Naive thymus-derived CD4-positive, alpha-beta T cell (primary cell): Measurements from ENCODE around the gene GLS. TPM values are rescaled to one million over a fixed set of nuclear protein-coding genes. Genes with fewer than 3 reads are reported as not detected.
A peak's percentile ranks its signal among the peaks of the same experiment; 100 is the strongest.

Experiments
- ATAC-seq: fragments of 150-1000 bp; cut with Tn5 transposase; 2 replicates; pipeline ENCODE4 v1.10.0; 2021; ENCODE audit warnings: mild to moderate bottlenecking, moderate library complexity
- CTCF ChIA-PET: fragments of 350-600 bp; sonication (Branson Sonifier 250); formaldehyde crosslinking; loops from one replicate; lab custom pipeline; 2021; ENCODE audit warnings: antibody characterized with exemption; lab: Charles Lee
- POLR2A ChIA-PET: fragments of 350-600 bp; sonication (Branson Sonifier 250); formaldehyde crosslinking; loops from one replicate; lab custom pipeline; 2021; ENCODE audit warnings: antibody characterized with exemption, inconsistent platforms; lab: Charles Lee
- DNase-seq, 9 donors: peaks; one replicate each; pipeline versions ENCODE4 v3.0.0 to v3.0.0-alpha.2; 2020 to 2022; ENCODE audit warnings: mixed read lengths in 1 of 9
- H3K27ac ChIP-seq: one replicate; pipeline ENCODE4 v1.7.0; 2013; ENCODE audit warnings: mild to moderate bottlenecking, low read depth, low read length, moderate library complexity
- H3K27me3 ChIP-seq, 2 donors: one replicate each; pipeline ENCODE4 v1.7.0; 2013; ENCODE audit warnings: low read length in 2 of 2, mild to moderate bottlenecking in 2 of 2, moderate library complexity in 2 of 2; ENCODE audit not compliant: control insufficient read depth in 2 of 2, insufficient read depth in 2 of 2
- H3K36me3 ChIP-seq, 3 experiments: 1 replicate in 2 of 3; 2 replicates in 1 of 3; pipeline ENCODE4 v1.7.0; 2013; ENCODE audit warnings: low read length in 3 of 3, mild to moderate bottlenecking in 3 of 3, moderate library complexity in 1 of 3; ENCODE audit not compliant: insufficient read depth in 3 of 3, control insufficient read depth in 2 of 3
- H3K4me1 ChIP-seq, 2 donors: one replicate each; pipeline ENCODE4 v1.7.0; 2013; ENCODE audit warnings: low read length in 2 of 2, mild to moderate bottlenecking in 2 of 2, moderate library complexity in 1 of 2; ENCODE audit not compliant: control insufficient read depth in 2 of 2, insufficient read depth in 2 of 2
- H3K4me3 ChIP-seq: 2 replicates; pipeline ENCODE4 v1.7.0; 2013; ENCODE audit warnings: mild to moderate bottlenecking, low read length
- H3K9me3 ChIP-seq, 3 experiments: 1 replicate in 2 of 3; 2 replicates in 1 of 3; pipeline ENCODE4 v1.7.0; 2013; ENCODE audit warnings: low read length in 3 of 3; ENCODE audit not compliant: control insufficient read depth in 2 of 3
- H3K27ac Mint-ChIP-seq, 9 donors: one replicate each; pipeline ENCODE4 v1.8.0; 2020 to 2022; ENCODE audit warnings: mixed read lengths in 9 of 9, mild to moderate bottlenecking in 8 of 9, moderate library complexity in 5 of 9, inconsistent platforms in 2 of 9
- H3K27me3 Mint-ChIP-seq, 5 donors: one replicate each; pipeline ENCODE4 v1.8.0; 2021 to 2022; ENCODE audit warnings: mixed read lengths in 5 of 5, mild to moderate bottlenecking in 1 of 5
- H3K36me3 Mint-ChIP-seq, 5 donors: one replicate each; pipeline ENCODE4 v1.8.0; 2020 to 2022; ENCODE audit warnings: mixed read lengths in 5 of 5, mild to moderate bottlenecking in 3 of 5, inconsistent platforms in 1 of 5
- H3K4me1 Mint-ChIP-seq, 7 donors: one replicate each; pipeline ENCODE4 v1.8.0; 2020 to 2022; ENCODE audit warnings: mixed read lengths in 7 of 7, mild to moderate bottlenecking in 3 of 7, inconsistent platforms in 1 of 7
- H3K4me3 Mint-ChIP-seq, 10 donors: one replicate each; pipeline ENCODE4 v1.8.0; 2020 to 2022; ENCODE audit warnings: mild to moderate bottlenecking in 10 of 10, mixed read lengths in 10 of 10, moderate library complexity in 6 of 10, inconsistent platforms in 2 of 10
- H3K9me3 Mint-ChIP-seq, 11 donors: one replicate each; pipeline ENCODE4 v1.8.0; 2020 to 2022; ENCODE audit warnings: mixed read lengths in 11 of 11, mild to moderate bottlenecking in 4 of 11, inconsistent platforms in 1 of 11, moderate library complexity in 1 of 11
- intact Hi-C, 2 donors: fragments of 100-400 bp; cut with micrococcal nuclease; formaldehyde crosslinking; loops; one replicate each; pipeline ENCODE4 v1.15.1; 2023
- polyA plus RNA-seq, 2 donors: library from polyadenylated mRNA; unstranded; fragments of 300-500 nt; fragmentation: Illumina TruSeq; gene quantifications; one replicate each; pipeline ENCODE4 v1.2.3, GENCODE V29; 2021
- total RNA-seq, 6 experiments: library from RNA in 5 of 6; stranded (reverse) in 5 of 6; gene quantifications; 1 replicate in 5 of 6; 2 replicates in 1 of 6; pipeline ENCODE4 v1.2.3 and lab custom pipeline; 2021 to 2026

GLS gene
- total and polyA plus RNA-seq, 7 experiments from 2014 or later: 34.6 to 234 (median 189) TPM

- Histone ChIP-seq H3K9me3 (no peaks in the 10 kb centered on the region), H3K4me1 (peaks cover 8% of the 10 kb centered on the region in 2 donors), H3K27ac (peak overlapping the region; percentile 27), H3K27me3 (no peaks in the 10 kb centered on the region), H3K4me3 (no peak overlapping the region), H3K36me3 (peaks cover 63 to 98% (median 65%) of the 10 kb centered on the region in 3 experiments)
- Mint-ChIP-seq H3K4me3 (peak overlapping the region in 1 of 10 donors; percentile 17), H3K27ac (peak overlapping the region; percentile 52 to 92 (median 81)), H3K36me3 (peaks cover 38 to 87% (median 73%) of the 10 kb centered on the region in 5 donors), H3K4me1 (peaks cover 28 to 82% (median 56%) of the 10 kb centered on the region in 7 donors), H3K9me3 (no peaks in the 10 kb centered on the region), H3K27me3 (no peaks in the 10 kb centered on the region)
- POLR2A ChIA-PET: interaction anchor here (1.3 to 1.5 kb wide), 2 partner anchors 16 to 25 kb away, joined by 3 to 5 read pairs; no protein-coding TSS in a partner anchor
- intact Hi-C loops: loop anchor here (1.0 to 5.0 kb wide), 5 partner anchors 16 to 35 kb away; partner anchors contain the start of gene STAT1 (in 1 of the 2)
- CTCF ChIA-PET: interaction anchor here (0.7 to 1.5 kb wide), 6 partner anchors 8 to 33 kb away, joined by 3 to 8 read pairs (median 5); no protein-coding TSS in a partner anchor
- DNase-seq (no peak), ATAC-seq (peak; percentile 60)
Measured at GRCh38 chr2:190996947-190997346, 116.3 kb downstream of the GLS start.

- Mint-ChIP-seq H3K9me3 (no peaks in the 10 kb centered on the region), H3K36me3 (peaks cover 42 to 88% (median 77%) of the 10 kb centered on the region in 5 donors), H3K27ac (peak overlapping the region; percentile 52 to 92 (median 81)), H3K27me3 (no peaks in the 10 kb centered on the region), H3K4me1 (peaks cover 28 to 84% (median 62%) of the 10 kb centered on the region in 7 donors), H3K4me3 (peak overlapping the region in 1 of 10 donors; percentile 17)
- ATAC-seq (no peak), DNase-seq (no peak)
- peaks cover 64 to 98% (median 70%) of the 10 kb centered on the region in 3 experiments for H3K36me3 ChIP-seq
- H3K27me3 ChIP-seq: no peaks in the 10 kb centered on the region
- intact Hi-C loops: loop anchor here in 1 of 2 donors (2.0 to 5.0 kb wide), 2 partner anchors 15 to 35 kb away; no protein-coding TSS in a partner anchor
- peaks cover 12 to 13% of the 10 kb centered on the region in 2 donors for H3K4me1 ChIP-seq
- H3K4me3 ChIP-seq: no peak overlapping the region
- no peak overlapping the region for H3K27ac ChIP-seq
- no peaks in the 10 kb centered on the region for H3K9me3 ChIP-seq
- ChIA-PET CTCF (no interaction called here), POLR2A (interaction anchor here (1.3 to 1.9 kb wide), 4 partner anchors 14 to 25 kb away, joined by 3 to 6 read pairs (median 4); no protein-coding TSS in a partner anchor)
Measured at GRCh38 chr2:190997526-190998113, 117.0 kb downstream of the GLS start.

- ATAC-seq (peak; percentile 43), DNase-seq (no peak)
- Histone ChIP-seq H3K36me3 (peaks cover 69 to 98% (median 80%) of the 10 kb centered on the region in 3 experiments), H3K4me3 (no peak overlapping the region), H3K4me1 (peaks cover 12 to 14% of the 10 kb centered on the region in 2 donors), H3K27me3 (no peaks in the 10 kb centered on the region), H3K27ac (no peak overlapping the region), H3K9me3 (no peaks in the 10 kb centered on the region)
- intact Hi-C loops: loop anchor here in 1 of 2 donors (5.0 kb wide), 1 partner anchor 33 kb away; no protein-coding TSS in a partner anchor
- H3K4me3 Mint-ChIP-seq: peak overlapping the region in 1 of 10 donors; percentile 43
- H3K27me3 Mint-ChIP-seq: no peaks in the 10 kb centered on the region
- ChIA-PET POLR2A (interaction anchor here (0.6 to 1.9 kb wide), 2 partner anchors 20 to 182 kb away, joined by 3 to 6 read pairs; no protein-coding TSS in a partner anchor), CTCF (no interaction called here)
- H3K27ac Mint-ChIP-seq: peak overlapping the region in 4 of 9 donors; percentile 6 to 83 (median 49)
- H3K4me1 Mint-ChIP-seq: peaks cover 25 to 85% (median 65%) of the 10 kb centered on the region in 7 donors
- H3K36me3 Mint-ChIP-seq: peaks cover 43 to 91% (median 79%) of the 10 kb centered on the region in 5 donors
- H3K9me3 Mint-ChIP-seq: peaks cover 0 to 7% (median 2%) of the 10 kb centered on the region in 11 donors
Measured at GRCh38 chr2:190999058-190999457, 118.4 kb downstream of the GLS start.

GRCh38 chr2:190999949-191000665 lies 119.5 kb downstream of the GLS start:
- no peak overlapping the region for H3K4me3 ChIP-seq
- H3K27ac ChIP-seq: no peak overlapping the region
- Mint-ChIP-seq H3K36me3 (peaks cover 40 to 93% (median 82%) of the 10 kb centered on the region in 5 donors), H3K27ac (peak overlapping the region in 8 of 9 donors; percentile 6 to 82 (median 52)), H3K27me3 (no peaks in the 10 kb centered on the region), H3K4me3 (no peak overlapping the region), H3K4me1 (peaks cover 27 to 88% (median 70%) of the 10 kb centered on the region in 7 donors), H3K9me3 (peaks cover 0 to 14% (median 3%) of the 10 kb centered on the region in 11 donors)
- peaks cover 14 to 17% of the 10 kb centered on the region in 2 donors for H3K4me1 ChIP-seq
- no peaks in the 10 kb centered on the region for H3K9me3 ChIP-seq
- no peaks in the 10 kb centered on the region for H3K27me3 ChIP-seq
- ATAC-seq: no peak
- peaks cover 73 to 98% (median 85%) of the 10 kb centered on the region in 3 experiments for H3K36me3 ChIP-seq
- no peak for DNase-seq
- ChIA-PET POLR2A (interaction anchor here (0.8 to 1.2 kb wide), 2 partner anchors 14 to 19 kb away, joined by 3 read pairs; partner anchors contain the start of gene STAT1), CTCF (interaction anchor here (1.3 kb wide), 1 partner anchor 52 kb away, joined by 5 read pairs; no protein-coding TSS in a partner anchor)
- intact Hi-C loops: loop anchor here in 1 of 2 donors (5.0 kb wide), 1 partner anchor 32 kb away; no protein-coding TSS in a partner anchor

GRCh38 chr2:191001032-191001431 lies 120.4 kb downstream of the GLS start:
- Mint-ChIP-seq H3K36me3 (peaks cover 35 to 93% (median 81%) of the 10 kb centered on the region in 5 donors), H3K27ac (peak overlapping the region; percentile 9 to 86 (median 63)), H3K27me3 (no peaks in the 10 kb centered on the region), H3K9me3 (peaks cover 0 to 15% (median 3%) of the 10 kb centered on the region in 11 donors), H3K4me3 (peak overlapping the region in 1 of 10 donors; percentile 8), H3K4me1 (peaks cover 20 to 85% (median 68%) of the 10 kb centered on the region in 7 donors)
- ChIA-PET POLR2A (interaction anchor here (0.6 to 1.2 kb wide), 4 partner anchors 13 to 26 kb away, joined by 3 to 8 read pairs (median 3); partner anchors contain the start of gene STAT1), CTCF (interaction anchor here (1.3 kb wide), 1 partner anchor 53 kb away, joined by 5 read pairs; no protein-coding TSS in a partner anchor)
- DNase-seq (no peak), ATAC-seq (no peak)
- Histone ChIP-seq H3K4me1 (peaks cover 18 to 26% of the 10 kb centered on the region in 2 donors), H3K27ac (no peak overlapping the region), H3K27me3 (no peaks in the 10 kb centered on the region), H3K4me3 (no peak overlapping the region), H3K36me3 (peaks cover 74 to 98% (median 86%) of the 10 kb centered on the region in 3 experiments), H3K9me3 (no peaks in the 10 kb centered on the region)
- intact Hi-C loops: loop anchor here in 1 of 2 donors (1.0 kb wide), 1 partner anchor 10 kb away; no protein-coding TSS in a partner anchor
